Endothelial cell of umbilical vein (primary cell): ENCODE data around the gene NRCAM.

Source experiments
- CTCF ChIP-seq, 2 donors: IDR thresholded peaks; 1 replicate in 1 of 2; 2 replicates in 1 of 2; pipeline ENCODE4 v1.5.1; 2011; ENCODE audit warnings: low read length in 2 of 2, mild to moderate bottlenecking in 2 of 2, moderate library complexity in 2 of 2, control low read depth in 1 of 2, inconsistent platforms in 1 of 2, low read depth in 1 of 2; ENCODE audit not compliant: insufficient read depth in 1 of 2; ENCODE audit errors: extremely low read depth in 1 of 2
- EZH2 ChIP-seq: IDR thresholded peaks from 2 replicates; pipeline ENCODE4 v1.6.1; 2012; ENCODE audit warnings: borderline replicate concordance, low read depth, mild to moderate bottlenecking, moderate library complexity, low read length, inconsistent platforms; ENCODE audit not compliant: severe bottlenecking
- POLR2A ChIP-seq: IDR thresholded peaks from 2 replicates; pipeline ENCODE4 v1.6.1; 2012; ENCODE audit warnings: low read depth, mild to moderate bottlenecking, control low read depth, low read length

GRCh38 chr7:108239501-108240225, 216.6 kb downstream of the NRCAM start:
- TF ChIP-seq POLR2A (no peak), CTCF (IDR thresholded peaks at IDR 0.05; ENCODE audit: extremely low read depth in 1 of 2, insufficient read depth in 1 of 2, low read depth in 1 of 2, low read length in 2 of 2) (no peak), EZH2 (no peak)
